Activated CD4-positive, alpha-beta memory T cell treated with anti-CD3 and anti-CD28 coated beads for 36 hours (primary cell): Measurements from ENCODE around the gene GPR37L1. TPM values are rescaled to one million over a fixed set of nuclear protein-coding genes. Genes with fewer than 3 reads are reported as not detected.
"Not testable (repeated sequence)": the region's sequence is repeated elsewhere in the genome, so short reads cannot be mapped to it uniquely, and the experiment has no call there.

Experiments
- CTCF ChIA-PET: fragments of 350-600 bp; sonication (Branson Sonifier 250); formaldehyde crosslinking; loops from one replicate; lab custom pipeline; 2021; ENCODE audit warnings: antibody characterized with exemption, inconsistent platforms; lab: Charles Lee
- POLR2A ChIA-PET: fragments of 350-600 bp; sonication (Branson Sonifier 250); formaldehyde crosslinking; loops from one replicate; lab custom pipeline; 2021; ENCODE audit warnings: antibody characterized with exemption; lab: Charles Lee
- DNase-seq: peaks from one replicate; pipeline ENCODE4 v3.0.0-alpha.2; 2020
- H3K27ac Mint-ChIP-seq: one replicate; pipeline ENCODE4 v1.8.0; 2021; ENCODE audit warnings: mixed read lengths
- H3K27me3 Mint-ChIP-seq: one replicate; pipeline ENCODE4 v1.8.0; 2021; ENCODE audit warnings: mixed read lengths
- H3K36me3 Mint-ChIP-seq: one replicate; pipeline ENCODE4 v1.8.0; 2021; ENCODE audit warnings: mixed read lengths
- H3K4me1 Mint-ChIP-seq: one replicate; pipeline ENCODE4 v1.8.0; 2021; ENCODE audit warnings: low read depth, mixed read lengths
- H3K4me3 Mint-ChIP-seq: one replicate; pipeline ENCODE4 v1.8.0; 2021; ENCODE audit warnings: mild to moderate bottlenecking, mixed read lengths
- H3K9me3 Mint-ChIP-seq: one replicate; pipeline ENCODE4 v1.8.0; 2021; ENCODE audit warnings: mixed read lengths
- intact Hi-C: fragments of 100-400 bp; cut with micrococcal nuclease; formaldehyde crosslinking; loops from one replicate; pipeline ENCODE4 v1.15.1; 2023
- total RNA-seq, 2 experiments: library from RNA; stranded (reverse); gene quantifications; one replicate each; pipeline ENCODE4 v1.2.3, GENCODE V29; 2021

Gene GPR37L1
- total RNA-seq, 2 experiments from 2014 or later = not detected

- Mint-ChIP-seq H3K27me3 (no peaks in the 10 kb centered on the region), H3K36me3 (no peaks in the 10 kb centered on the region), H3K27ac (peak overlapping the region; percentile 97), H3K4me3 (peak overlapping the region; percentile 67), H3K4me1 (peaks cover 57% of the 10 kb centered on the region), H3K9me3 (no peaks in the 10 kb centered on the region)
- CTCF ChIA-PET = interaction anchor here (0.7 to 2.9 kb wide), 5 partner anchors 11 to 178 kb away, joined by 3 to 16 read pairs (median 4); partner anchors contain the start of gene LGR6
- peak; percentile 26 for DNase-seq
- intact Hi-C loops = loop anchor here (10.0 kb wide), 1 partner anchor 719 kb away; the partner anchor contains the start of gene RABIF
- POLR2A ChIA-PET = interaction anchor here (1.5 to 2.9 kb wide), 2 partner anchors 11 to 176 kb away, joined by 4 to 12 read pairs; partner anchors contain the start of gene UBE2T
Measured at GRCh38 chr1:202165942-202166843, 43.5 kb downstream of the GPR37L1 start.

- CTCF ChIA-PET, H3K4me3 Mint-ChIP-seq, H3K27ac Mint-ChIP-seq, H3K9me3 Mint-ChIP-seq, DNase-seq, H3K27me3 Mint-ChIP-seq, H3K36me3 Mint-ChIP-seq: not testable (repeated sequence)
- intact Hi-C loops = loop anchor here (10.0 kb wide), 1 partner anchor 718 kb away; the partner anchor contains the start of gene RABIF
- H3K4me1 Mint-ChIP-seq = peaks cover 49% of the 10 kb centered on the region
- POLR2A ChIA-PET = interaction anchor here (0.9 kb wide), 1 partner anchor 16 kb away, joined by 3 read pairs; no protein-coding TSS in a partner anchor
Measured at GRCh38 chr1:202167054-202167453, 44.3 kb downstream of the GPR37L1 start.

- H3K36me3 Mint-ChIP-seq = no peaks in the 10 kb centered on the region
- peaks cover 41% of the 10 kb centered on the region for H3K4me1 Mint-ChIP-seq
- H3K27me3 Mint-ChIP-seq = no peaks in the 10 kb centered on the region
- ChIA-PET POLR2A (interaction anchor here (0.9 kb wide), 1 partner anchor 15 kb away, joined by 3 read pairs; no protein-coding TSS in a partner anchor), CTCF (no interaction called here)
- intact Hi-C loops = loop anchor here (10.0 kb wide), 1 partner anchor 717 kb away; the partner anchor contains the start of gene RABIF
- no peak overlapping the region for H3K27ac Mint-ChIP-seq
- no peaks in the 10 kb centered on the region for H3K9me3 Mint-ChIP-seq
- no peak for DNase-seq
- H3K4me3 Mint-ChIP-seq = no peak overlapping the region
Measured at GRCh38 chr1:202167708-202168415, 45.1 kb downstream of the GPR37L1 start.

GRCh38 chr1:202168861-202169260, 46.1 kb downstream of the GPR37L1 start:
- intact Hi-C loops = loop anchor here (10.0 kb wide), 1 partner anchor 716 kb away; the partner anchor contains the start of gene RABIF
- Mint-ChIP-seq H3K36me3 (no peaks in the 10 kb centered on the region), H3K4me3 (no peak overlapping the region), H3K9me3 (no peaks in the 10 kb centered on the region), H3K27me3 (no peaks in the 10 kb centered on the region), H3K27ac (no peak overlapping the region), H3K4me1 (peaks cover 31% of the 10 kb centered on the region)
- POLR2A ChIA-PET = no interaction called here
- CTCF ChIA-PET = no interaction called here
- no peak for DNase-seq

- Mint-ChIP-seq H3K36me3 (no peaks in the 10 kb centered on the region), H3K9me3 (no peaks in the 10 kb centered on the region), H3K4me3 (no peak overlapping the region), H3K4me1 (peaks cover 17% of the 10 kb centered on the region), H3K27me3 (no peaks in the 10 kb centered on the region), H3K27ac (no peak overlapping the region)
- CTCF ChIA-PET = interaction anchor here (0.6 to 2.3 kb wide), 5 partner anchors 8 to 16 kb away, joined by 3 to 9 read pairs (median 5); partner anchors contain the start of gene PTPN7
- POLR2A ChIA-PET = no interaction called here
- intact Hi-C loops = no loop called here
- DNase-seq = no peak
Measured at GRCh38 chr1:202170726-202171125, 48.0 kb downstream of the GPR37L1 start.

GRCh38 chr1:202171292-202172014, 48.7 kb downstream of the GPR37L1 start:
- ChIA-PET CTCF (interaction anchor here (1.1 to 2.3 kb wide), 3 partner anchors 9 to 13 kb away, joined by 4 to 9 read pairs (median 7); partner anchors contain the start of gene PTPN7), POLR2A (no interaction called here)
- H3K9me3 Mint-ChIP-seq = no peaks in the 10 kb centered on the region
- no peaks in the 10 kb centered on the region for H3K36me3 Mint-ChIP-seq
- H3K27ac Mint-ChIP-seq = no peak overlapping the region
- H3K4me1 Mint-ChIP-seq = peaks cover 9% of the 10 kb centered on the region
- no peak for DNase-seq
- no peak overlapping the region for H3K4me3 Mint-ChIP-seq
- intact Hi-C loops = no loop called here
- no peaks in the 10 kb centered on the region for H3K27me3 Mint-ChIP-seq

- Mint-ChIP-seq H3K9me3 (no peaks in the 10 kb centered on the region), H3K27me3 (no peaks in the 10 kb centered on the region), H3K4me3 (no peak overlapping the region), H3K36me3 (no peaks in the 10 kb centered on the region), H3K27ac (no peak overlapping the region), H3K4me1 (peaks cover 6% of the 10 kb centered on the region)
- intact Hi-C loops = no loop called here
- no peak for DNase-seq
- ChIA-PET POLR2A (no interaction called here), CTCF (interaction anchor here (2.3 kb wide), 1 partner anchor 12 kb away, joined by 9 read pairs; the partner anchor contains the start of gene PTPN7)
Measured at GRCh38 chr1:202172015-202172355, 49.3 kb downstream of the GPR37L1 start.

- intact Hi-C loops = no loop called here
- ChIA-PET CTCF (interaction anchor here (1.1 to 3.3 kb wide), 6 partner anchors 11 to 19 kb away, joined by 3 to 15 read pairs (median 6); partner anchors contain the start of gene PTPN7), POLR2A (interaction anchor here (1.5 kb wide), 1 partner anchor 14 kb away, joined by 5 read pairs; the partner anchor contains the start of gene PTPN7)
- no peak overlapping the region for H3K4me3 Mint-ChIP-seq
- H3K27ac Mint-ChIP-seq = no peak overlapping the region
- H3K36me3 Mint-ChIP-seq = no peaks in the 10 kb centered on the region
- no peaks in the 10 kb centered on the region for H3K27me3 Mint-ChIP-seq
- DNase-seq = no peak
- H3K4me1 Mint-ChIP-seq = peaks cover 6% of the 10 kb centered on the region
- no peaks in the 10 kb centered on the region for H3K9me3 Mint-ChIP-seq
Measured at GRCh38 chr1:202173993-202174392, 51.3 kb downstream of the GPR37L1 start.

GRCh38 chr1:202176949-202177927, 54.5 kb downstream of the GPR37L1 start:
- no peaks in the 10 kb centered on the region for H3K36me3 Mint-ChIP-seq
- DNase-seq = no peak
- H3K4me1 Mint-ChIP-seq = no peaks in the 10 kb centered on the region
- H3K27me3 Mint-ChIP-seq = no peaks in the 10 kb centered on the region
- no peak overlapping the region for H3K27ac Mint-ChIP-seq
- POLR2A ChIA-PET = no interaction called here
- CTCF ChIA-PET = interaction anchor here (0.8 to 3.3 kb wide), 3 partner anchors 16 to 139 kb away, joined by 3 to 13 read pairs (median 5); partner anchors contain the start of gene LGR6
- no peak overlapping the region for H3K4me3 Mint-ChIP-seq
- no peaks in the 10 kb centered on the region for H3K9me3 Mint-ChIP-seq
- intact Hi-C loops = no loop called here
